DOHH2 (cell line): ENCODE data around the gene PLCXD1.

ENCODE experiments used
- H3F3A ChIP-seq: fragments of 200-600 bp; sonication (generic), shearing (Covaris generic); 2 replicates; pipeline ENCODE4 v1.6.0; 2016; ENCODE audit warnings: antibody characterized with exemption, mild to moderate bottlenecking; ENCODE audit not compliant: control insufficient read depth, insufficient read depth
- H3K27ac ChIP-seq: fragments of 200-600 bp; sonication (generic); 2 replicates; pipeline ENCODE4 v1.5.1; 2014; ENCODE audit warnings: low read depth, mild to moderate bottlenecking, low read length, moderate library complexity
- H3K27me3 ChIP-seq: fragments of 200-600 bp; sonication (generic); 2 replicates; pipeline ENCODE4 v1.6.1; 2014; ENCODE audit warnings: mild to moderate bottlenecking, low read length, mixed read lengths; ENCODE audit not compliant: control insufficient read depth
- H3K36me3 ChIP-seq: fragments of 200-600 bp; sonication (generic); 2 replicates; pipeline ENCODE4 v1.6.1; 2014; ENCODE audit warnings: mild to moderate bottlenecking, low read length, moderate library complexity, mixed read lengths; ENCODE audit not compliant: control insufficient read depth
- H3K4me1 ChIP-seq: fragments of 200-600 bp; sonication (generic); 2 replicates; pipeline ENCODE4 v1.6.1; 2014; ENCODE audit warnings: mild to moderate bottlenecking, low read length, mixed read lengths; ENCODE audit not compliant: control insufficient read depth
- H3K4me2 ChIP-seq: fragments of 200-600 bp; sonication (generic); 2 replicates; pipeline ENCODE4 v1.6.0; 2014; ENCODE audit warnings: mild to moderate bottlenecking, low read length, moderate library complexity
- H3K4me3 ChIP-seq: fragments of 200-600 bp; sonication (generic); 2 replicates; pipeline ENCODE4 v1.5.1; 2014; ENCODE audit warnings: mild to moderate bottlenecking, low read length, mixed read lengths
- H3K79me2 ChIP-seq: fragments of 200-600 bp; sonication (generic); 2 replicates; pipeline ENCODE4 v1.6.1; 2014; ENCODE audit warnings: mild to moderate bottlenecking, low read length, mixed read lengths; ENCODE audit not compliant: control insufficient read depth
- H3K9me2 ChIP-seq: fragments of 200-600 bp; sonication (generic); replicated peaks from 2 replicates; pipeline ENCODE4 v1.6.1; 2014; ENCODE audit warnings: mild to moderate bottlenecking, low read length, mixed read lengths; ENCODE audit not compliant: control insufficient read depth
- H3K9me3 ChIP-seq: fragments of 200-600 bp; sonication (generic); 2 replicates; pipeline ENCODE4 v1.6.1; 2014; ENCODE audit warnings: antibody characterized with exemption, low read length, mixed read lengths; ENCODE audit not compliant: control insufficient read depth, insufficient read depth
- H4K20me1 ChIP-seq: fragments of 200-600 bp; sonication (generic); 2 replicates; pipeline ENCODE4 v1.6.0; 2014; ENCODE audit warnings: low read depth, mild to moderate bottlenecking, antibody characterized with exemption, low read length, moderate library complexity; ENCODE audit not compliant: control insufficient read depth, insufficient read depth
- EZH2phosphoT487 ChIP-seq: fragments of 200-600 bp; sonication (generic); IDR thresholded peaks from 2 replicates; pipeline ENCODE4 v1.6.1; 2017; ENCODE audit warnings: borderline replicate concordance, mild to moderate bottlenecking, antibody characterized with exemption, low read length, moderate library complexity, mixed read lengths
- TF ChIP-seq, protein P1 (sequence below): fragments of 200-600 bp; sonication (generic); IDR thresholded peaks from one replicate; pipeline ENCODE4 v1.5.1; 2014; ENCODE audit warnings: antibody characterized with exemption, mild to moderate bottlenecking, low read depth, low read length; ENCODE audit not compliant: poor library complexity, severe bottlenecking

Gene PLCXD1

GRCh38 chrX:311156-312129 lies 30.3 kb downstream of the PLCXD1 start:
- Histone ChIP-seq H3K4me2 (no peak overlapping the region), H3K9me2 (no peaks in the 10 kb centered on the region), H3K36me3 (peaks cover 81% of the 10 kb centered on the region), H4K20me1 (peaks cover 7% of the 10 kb centered on the region), H3K9me3 (no peaks in the 10 kb centered on the region), H3K27me3 (no peaks in the 10 kb centered on the region), H3F3A (no peaks in the 10 kb centered on the region), H3K4me3 (no peak overlapping the region), H3K27ac (no peak overlapping the region), H3K4me1 (no peaks in the 10 kb centered on the region), H3K79me2 (peaks cover 16% of the 10 kb centered on the region)
- TF ChIP-seq, protein P1, sequence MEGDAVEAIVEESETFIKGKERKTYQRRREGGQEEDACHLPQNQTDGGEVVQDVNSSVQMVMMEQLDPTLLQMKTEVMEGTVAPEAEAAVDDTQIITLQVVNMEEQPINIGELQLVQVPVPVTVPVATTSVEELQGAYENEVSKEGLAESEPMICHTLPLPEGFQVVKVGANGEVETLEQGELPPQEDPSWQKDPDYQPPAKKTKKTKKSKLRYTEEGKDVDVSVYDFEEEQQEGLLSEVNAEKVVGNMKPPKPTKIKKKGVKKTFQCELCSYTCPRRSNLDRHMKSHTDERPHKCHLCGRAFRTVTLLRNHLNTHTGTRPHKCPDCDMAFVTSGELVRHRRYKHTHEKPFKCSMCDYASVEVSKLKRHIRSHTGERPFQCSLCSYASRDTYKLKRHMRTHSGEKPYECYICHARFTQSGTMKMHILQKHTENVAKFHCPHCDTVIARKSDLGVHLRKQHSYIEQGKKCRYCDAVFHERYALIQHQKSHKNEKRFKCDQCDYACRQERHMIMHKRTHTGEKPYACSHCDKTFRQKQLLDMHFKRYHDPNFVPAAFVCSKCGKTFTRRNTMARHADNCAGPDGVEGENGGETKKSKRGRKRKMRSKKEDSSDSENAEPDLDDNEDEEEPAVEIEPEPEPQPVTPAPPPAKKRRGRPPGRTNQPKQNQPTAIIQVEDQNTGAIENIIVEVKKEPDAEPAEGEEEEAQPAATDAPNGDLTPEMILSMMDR = no peak
- no peak for TF ChIP-seq EZH2phosphoT487

GRCh38 chrX:312621-313331 lies 31.6 kb downstream of the PLCXD1 start:
- Histone ChIP-seq H4K20me1 (0 out of 2 replicates have a peak, but pooled peaks cover 6% of the 10 kb centered on the region), H3K4me2 (no peak overlapping the region), H3K4me3 (no peak overlapping the region), H3K4me1 (peaks cover 8% of the 10 kb centered on the region), H3K27me3 (no peaks in the 10 kb centered on the region), H3K9me2 (no peaks in the 10 kb centered on the region), H3K27ac (no peak overlapping the region), H3K36me3 (peaks cover 77% of the 10 kb centered on the region), H3K9me3 (no peaks in the 10 kb centered on the region), H3K79me2 (peaks cover 17% of the 10 kb centered on the region), H3F3A (peaks cover 3% of the 10 kb centered on the region; the same call in 1 of the 2 replicates)
- TF ChIP-seq, protein P1 = no peak
- no peak for TF ChIP-seq EZH2phosphoT487

GRCh38 chrX:313546-313945 lies 32.4 kb downstream of the PLCXD1 start:
- Histone ChIP-seq H3K4me2 (no peak overlapping the region), H3K79me2 (peaks cover 17% of the 10 kb centered on the region), H3K9me2 (no peaks in the 10 kb centered on the region), H3K36me3 (peaks cover 69% of the 10 kb centered on the region), H3F3A (peaks cover 3% of the 10 kb centered on the region; the same call in 1 of the 2 replicates), H3K27ac (no peak overlapping the region), H3K27me3 (no peaks in the 10 kb centered on the region), H3K9me3 (no peaks in the 10 kb centered on the region), H4K20me1 (0 out of 2 replicates have a peak, but pooled peaks cover 6% of the 10 kb centered on the region), H3K4me3 (no peak overlapping the region), H3K4me1 (peaks cover 8% of the 10 kb centered on the region)
- TF ChIP-seq EZH2phosphoT487 = no peak
- TF ChIP-seq, protein P1 = no peak
